HepG2 (cell line): ENCODE measurements around the gene UQCRC1. TPM values are rescaled to one million over a fixed set of nuclear protein-coding genes. Genes with fewer than 3 reads are reported as not detected.
A peak's percentile ranks its signal among the peaks of the same experiment; 100 is the strongest.

ENCODE experiments used
- EEA1 ChIP-seq: sonication (generic); formaldehyde crosslinking; IDR thresholded peaks from 2 replicates; pipeline ENCODE4 v1.5.1; 2020; ENCODE audit warnings: mild to moderate bottlenecking, missing genetic modification reagents, borderline replicate concordance
- HOXD1 ChIP-seq: sonication (generic); formaldehyde crosslinking; IDR thresholded peaks from 2 replicates; pipeline ENCODE4 v1.5.0; 2020; ENCODE audit warnings: missing genetic modification reagents
- KDM5A ChIP-seq: fragments of 200-600 bp; sonication (generic); IDR thresholded peaks from 2 replicates; pipeline ENCODE4 v1.7.0; 2018; ENCODE audit warnings: antibody characterized with exemption, mild to moderate bottlenecking, low read length, borderline replicate concordance
- MED8 ChIP-seq: sonication (generic); formaldehyde crosslinking; IDR thresholded peaks from 2 replicates; pipeline ENCODE4 v1.8.1; 2023; ENCODE audit warnings: mild to moderate bottlenecking, missing genetic modification reagents; ENCODE audit not compliant: insufficient replicate concordance
- MXD3 ChIP-seq: IDR thresholded peaks from 2 replicates; pipeline ENCODE4 v1.6.1; 2016; ENCODE audit warnings: mild to moderate bottlenecking, missing biosample characterization, missing genetic modification reagents
- NCOR1 ChIP-seq: fragments of 200-600 bp; sonication (generic); IDR thresholded peaks from 2 replicates; pipeline ENCODE4 v1.7.0; 2017; ENCODE audit warnings: antibody characterized with exemption, low read length, borderline replicate concordance
- POLR2AphosphoS5 ChIP-seq: IDR thresholded peaks from 2 replicates; pipeline ENCODE4 v1.6.1; 2012; ENCODE audit warnings: low read depth, low read length
- RAD51 ChIP-seq: fragments of 450-650 bp; IDR thresholded peaks from 2 replicates; pipeline ENCODE4 v1.6.1; 2016; ENCODE audit warnings: borderline replicate concordance
- RBM39 ChIP-seq: fragments of 200-400 bp; formaldehyde crosslinking; IDR thresholded peaks from one replicate; pipeline ENCODE4 v1.6.1; 2018; ENCODE audit warnings: antibody characterized with exemption, mild to moderate bottlenecking, low read depth, low read length; ENCODE audit not compliant: poor library complexity, severe bottlenecking
- TCF7 ChIP-seq: sonication (generic); IDR thresholded peaks from 2 replicates; pipeline ENCODE4 v1.6.1; 2016; ENCODE audit warnings: antibody characterized with exemption, low read depth
- ZNF17 ChIP-seq: sonication (generic); formaldehyde crosslinking; IDR thresholded peaks from 2 replicates; pipeline ENCODE4 v1.5.0; 2020; ENCODE audit warnings: mild to moderate bottlenecking, missing genetic modification reagents
- ZNF20 ChIP-seq: sonication (generic); formaldehyde crosslinking; IDR thresholded peaks from 2 replicates; pipeline ENCODE4 v1.4.0; 2020; ENCODE audit warnings: mild to moderate bottlenecking, moderate library complexity, missing genetic modification reagents
- ZNF205 ChIP-seq: IDR thresholded peaks from 2 replicates; pipeline ENCODE4 v1.6.1; 2018; ENCODE audit warnings: missing biosample characterization, missing genetic modification reagents
- ZNF24 ChIP-seq: fragments of 450-650 bp; IDR thresholded peaks from 2 replicates; pipeline ENCODE4 v1.6.1; 2017; ENCODE audit warnings: antibody characterized with exemption, mild to moderate bottlenecking
- ZNF276 ChIP-seq: sonication (generic); formaldehyde crosslinking; IDR thresholded peaks from 2 replicates; pipeline ENCODE4 v1.4.0; 2020; ENCODE audit warnings: mild to moderate bottlenecking, low read depth, missing genetic modification reagents
- ZNF280B ChIP-seq: sonication (generic); formaldehyde crosslinking; IDR thresholded peaks from 2 replicates; pipeline ENCODE4 v1.5.0; 2020; ENCODE audit warnings: missing genetic modification reagents, mild to moderate bottlenecking, borderline replicate concordance
- ZNF574 ChIP-seq: sonication (generic); formaldehyde crosslinking; IDR thresholded peaks from 2 replicates; pipeline ENCODE4 v1.4.0; 2020; ENCODE audit warnings: missing genetic modification reagents
- ZNF619 ChIP-seq: sonication (generic); formaldehyde crosslinking; IDR thresholded peaks from 2 replicates; pipeline ENCODE4 v1.4.0; 2020; ENCODE audit warnings: mild to moderate bottlenecking, missing genetic modification reagents
- ZNF740 ChIP-seq: sonication (generic); formaldehyde crosslinking; IDR thresholded peaks from 2 replicates; pipeline ENCODE4 v1.4.0; 2020; ENCODE audit warnings: missing genetic modification reagents
- ZNF768 ChIP-seq: sonication (generic); formaldehyde crosslinking; IDR thresholded peaks from 2 replicates; pipeline ENCODE4 v1.4.0; 2020; ENCODE audit warnings: missing genetic modification reagents
- ZSCAN20 ChIP-seq: sonication (generic); formaldehyde crosslinking; IDR thresholded peaks from 2 replicates; pipeline ENCODE4 v1.4.0; 2020; ENCODE audit warnings: missing genetic modification reagents, mild to moderate bottlenecking, borderline replicate concordance
- polyA plus RNA-seq, 8 experiments: library from polyadenylated mRNA; depleted of rRNA in 3 of 8; stranded (reverse) in 7 of 8; unstranded in 1 of 8; fragments of >200 nt; fragmentation: Illumina TruSeq in 4 of 8; extraction: Trizol in 4 of 8; gene quantifications; 2 replicates each; pipeline versions ENCODE4 v1.2.1 to v1.2.3, GENCODE V29; 2011 to 2016; ENCODE audit warnings: low read depth in 4 of 8, missing spikeins in 1 of 8, mixed read lengths in 1 of 8; ENCODE audit not compliant: insufficient read depth in 1 of 8
- total RNA-seq, 5 experiments: library from RNA; depleted of rRNA; stranded (reverse); fragments of >200 nt; fragmentation: Illumina TruSeq; extraction: Trizol; gene quantifications; 2 replicates each; pipeline ENCODE4 v1.2.3, GENCODE V29; 2016; ENCODE audit warnings: low read depth in 1 of 5

Gene UQCRC1
- total and polyA plus RNA-seq, 2 of the 13 experiments (the other 11 are each of a cell fraction or from before 2014, with no cell fraction given) = 316 to 680 TPM

- TF ChIP-seq MED8 (CRISPR knock-in tag) (peak; percentile 33), EEA1 (CRISPR knock-in tag) (peak; percentile 76; the same call in 1 of the 2 replicates), ZNF574 (no peak), ZNF205 (CRISPR knock-in tag) (peak; percentile 15; the same call in 1 of the 2 replicates), ZNF276 (CRISPR knock-in tag) (0 out of 2 replicates have a peak, but pooled peaks have one; percentile 15), MXD3 (CRISPR knock-in tag) (0 out of 2 replicates have a peak, but pooled peaks have one; percentile 4), ZNF20 (CRISPR knock-in tag) (0 out of 2 replicates have a peak, but pooled peaks have one; percentile 35), ZNF17 (no peak), RBM39 (peak; percentile 34), ZNF280B (CRISPR knock-in tag) (no peak; the same call in 1 of the 2 replicates), RAD51 (no peak), ZSCAN20 (CRISPR knock-in tag) (0 out of 2 replicates have a peak, but pooled peaks have one; percentile 59), ZNF619 (peak; percentile 51; the same call in 1 of the 2 replicates), NCOR1 (no peak), ZNF768 (peak; percentile 26; the same call in 1 of the 2 replicates), POLR2AphosphoS5 (0 out of 2 replicates have a peak, but pooled peaks have one; percentile 6), ZNF740 (no peak), HOXD1 (CRISPR knock-in tag) (0 out of 2 replicates have a peak, but pooled peaks have one; percentile 48), KDM5A (no peak), TCF7 (no peak), ZNF24 (no peak)
Observed at GRCh38 chr3:48634661-48635221, 25.3 kb upstream of the UQCRC1 start (continued).
